KBM-7 (cell line): Measurements from ENCODE around the gene LYRM2.
"Not testable (repeated sequence)": the region's sequence is repeated elsewhere in the genome, so short reads cannot be mapped to it uniquely, and the experiment has no call there.

Experiments used
- DNase-seq: peaks from one replicate; pipeline ENCODE4 v3.0.0-alpha.2; 2015
- in situ Hi-C: fragments of 300-500 bp; cut with MboI; formaldehyde crosslinking; loops from 2 replicates; pipeline ENCODE4 v1.14.3; 2020; ENCODE audit warnings: low sequenced_read_pairs, low pct_unique_long_range_greater_than_20kb, mixed read lengths

LYRM2 gene

GRCh38 chr6:89655122-89655521 is 16.6 kb upstream of the LYRM2 start:
- in situ Hi-C loops = no loop called here
- DNase-seq = no peak

GRCh38 chr6:89650579-89650978 is 12.0 kb upstream of the LYRM2 start:
- DNase-seq = no peak
- in situ Hi-C loops = no loop called here

DNA sequence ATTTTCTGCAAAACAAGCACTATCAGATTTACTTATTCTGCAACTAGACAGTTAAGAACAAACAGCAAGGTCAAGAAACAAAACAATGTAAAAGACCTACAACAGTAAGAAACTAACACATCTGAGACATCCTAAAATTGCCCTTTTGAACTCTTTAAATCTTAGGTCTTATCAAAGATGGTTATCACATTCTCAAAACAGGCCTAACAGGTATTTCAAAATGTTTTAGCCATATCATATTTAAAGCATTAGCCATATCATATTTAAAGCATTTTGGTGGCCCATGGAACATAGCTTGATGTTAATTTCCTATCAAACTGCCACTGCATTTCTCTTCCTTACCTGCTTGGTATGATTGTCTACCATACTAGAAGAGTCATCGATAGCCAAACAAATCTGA is 11.1 kb upstream of the LYRM2 start:
- no peak for DNase-seq
- in situ Hi-C loops = no loop called here

- no peak for DNase-seq
- in situ Hi-C loops = no loop called here
Measured at GRCh38 chr6:89644864-89645263, 6.3 kb upstream of the LYRM2 start.

GRCh38 chr6:89643406-89643805 is 4.9 kb upstream of the LYRM2 start:
- DNase-seq = no peak
- in situ Hi-C loops = no loop called here

GRCh38 chr6:89642956-89643355 is 4.4 kb upstream of the LYRM2 start:
- in situ Hi-C loops = no loop called here
- no peak for DNase-seq

DNA sequence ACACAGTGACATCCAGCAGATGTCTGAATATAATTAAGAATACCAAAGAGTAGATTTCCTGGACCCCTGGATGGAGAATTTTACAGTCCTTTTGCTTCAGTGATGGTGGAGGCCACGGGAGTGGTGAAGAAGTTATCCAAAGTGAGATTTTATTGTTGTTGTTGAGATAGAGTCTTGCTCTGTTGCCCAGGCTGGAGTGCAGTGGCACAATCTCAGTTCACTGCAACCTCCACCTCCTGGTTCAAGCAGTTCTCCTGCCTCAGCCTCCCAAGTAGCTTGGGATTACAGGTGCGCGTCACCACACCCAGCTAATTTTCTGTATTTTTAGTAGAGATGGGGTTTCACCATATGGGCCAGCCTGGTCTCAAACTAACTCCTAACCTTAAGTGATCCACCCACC is 3.0 kb upstream of the LYRM2 start:
- DNase-seq, in situ Hi-C loops: not testable (repeated sequence)

- in situ Hi-C loops = no loop called here
- DNase-seq = no peak
Measured at GRCh38 chr6:89640804-89641203, 2.3 kb upstream of the LYRM2 start.

- no peak for DNase-seq
- in situ Hi-C loops = no loop called here
Measured at GRCh38 chr6:89637960-89638319, 607 bp downstream of the LYRM2 start.

DNA sequence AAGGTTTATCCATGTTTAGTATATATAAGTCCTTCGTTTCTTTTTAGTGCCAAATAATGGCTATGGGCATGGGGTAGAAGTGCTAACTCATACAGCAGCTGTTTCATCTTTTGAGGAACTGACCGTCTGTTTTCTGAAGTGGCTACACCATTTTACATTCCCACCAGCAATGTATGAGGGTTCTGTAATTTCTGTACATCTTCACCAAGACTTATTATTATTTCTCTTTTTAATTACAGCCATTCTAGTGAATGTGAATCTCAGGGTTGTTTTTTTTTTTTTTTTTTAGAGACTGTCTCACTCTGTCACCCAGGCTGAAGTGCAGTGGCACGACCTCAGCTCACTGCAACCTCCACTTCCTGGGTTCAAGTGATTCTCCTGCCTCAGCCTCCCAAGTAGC is 2.1 kb downstream of the LYRM2 start:
- in situ Hi-C loops, DNase-seq: not testable (repeated sequence)

- in situ Hi-C loops = no loop called here
- no peak for DNase-seq
Measured at GRCh38 chr6:89630488-89630887, 8.1 kb downstream of the LYRM2 start.

GRCh38 chr6:89623749-89624148 is 14.8 kb downstream of the LYRM2 start:
- in situ Hi-C loops = loop anchor here (25.0 kb wide), 1 partner anchor 186 kb away; the partner anchor contains the start of gene ANKRD6
- no peak for DNase-seq

DNA sequence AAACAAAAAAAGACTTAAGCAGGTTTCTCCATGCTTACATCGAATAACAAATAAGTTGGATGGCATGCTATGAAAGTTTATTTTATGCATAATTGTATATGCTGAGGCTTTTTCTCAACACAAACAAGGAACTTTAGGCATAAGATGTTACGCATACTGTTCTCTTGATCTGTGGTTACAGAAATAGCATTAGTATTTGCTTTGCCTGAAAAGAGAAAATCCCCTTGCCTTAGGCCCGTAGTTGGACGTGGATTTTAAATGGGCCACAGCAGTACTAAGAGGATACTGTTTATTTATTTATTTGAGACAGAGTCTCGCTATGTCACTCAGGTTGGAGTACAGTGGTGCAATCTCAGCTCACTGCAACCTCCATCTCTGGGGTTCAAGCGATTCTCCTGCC is 19.0 kb downstream of the LYRM2 start:
- in situ Hi-C loops = loop anchor here (25.0 kb wide), 1 partner anchor 182 kb away; the partner anchor contains the start of gene ANKRD6
- DNase-seq = no peak

- in situ Hi-C loops = loop anchor here (25.0 kb wide), 1 partner anchor 181 kb away; the partner anchor contains the start of gene ANKRD6
- DNase-seq = no peak
Measured at GRCh38 chr6:89618026-89618425, 20.5 kb downstream of the LYRM2 start.

GRCh38 chr6:89616531-89616930 is 22.0 kb downstream of the LYRM2 start:
- DNase-seq = no peak
- in situ Hi-C loops = loop anchor here (25.0 kb wide), 1 partner anchor 179 kb away; the partner anchor contains the start of gene ANKRD6

DNA sequence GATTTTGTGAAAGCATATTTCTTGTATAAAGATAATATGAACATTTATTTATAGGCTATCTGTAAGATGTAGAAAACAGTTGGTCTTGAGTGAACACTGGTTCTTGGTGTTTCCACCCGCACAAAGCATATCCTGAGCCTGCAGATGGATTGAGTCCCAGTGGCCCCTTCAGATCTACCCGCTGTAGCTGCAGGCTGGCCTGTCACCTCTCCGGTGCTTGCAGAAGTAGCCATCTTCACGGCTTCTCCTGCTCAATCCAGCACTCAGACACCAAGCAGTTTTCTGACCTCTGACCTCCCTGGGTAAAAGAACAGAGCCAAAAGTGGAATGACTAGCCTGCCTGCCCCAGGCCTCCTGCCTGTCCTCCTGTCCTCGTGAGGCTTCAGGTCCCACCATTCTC is 22.7 kb downstream of the LYRM2 start:
- DNase-seq = no peak
- in situ Hi-C loops = loop anchor here (25.0 kb wide), 1 partner anchor 179 kb away; the partner anchor contains the start of gene ANKRD6

- no peak for DNase-seq
- in situ Hi-C loops = loop anchor here (25.0 kb wide), 1 partner anchor 176 kb away; the partner anchor contains the start of gene ANKRD6
Measured at GRCh38 chr6:89613790-89614189, 24.8 kb downstream of the LYRM2 start.

DNA sequence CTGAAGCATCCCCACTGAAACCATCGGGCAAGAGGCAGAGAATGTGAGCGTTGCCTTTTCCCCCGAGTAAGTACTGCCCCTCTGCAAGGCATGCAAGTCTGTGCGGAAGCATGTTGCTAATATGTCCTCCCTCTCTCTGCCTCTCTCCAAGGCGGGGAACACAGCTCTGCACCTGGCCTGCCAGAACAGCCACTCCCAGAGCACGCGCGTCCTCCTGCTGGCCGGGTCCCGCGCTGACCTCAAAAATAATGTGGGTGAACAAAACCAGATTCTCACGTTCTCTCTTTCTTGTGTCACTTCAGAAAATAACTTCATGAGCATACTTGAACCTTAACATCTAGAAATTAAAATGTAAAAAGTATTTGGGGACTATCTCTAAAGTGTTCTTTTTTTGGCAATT is 26.4 kb downstream of the LYRM2 start:
- in situ Hi-C loops = loop anchor here (25.0 kb wide), 1 partner anchor 175 kb away; the partner anchor contains the start of gene ANKRD6
- DNase-seq = no peak

DNA sequence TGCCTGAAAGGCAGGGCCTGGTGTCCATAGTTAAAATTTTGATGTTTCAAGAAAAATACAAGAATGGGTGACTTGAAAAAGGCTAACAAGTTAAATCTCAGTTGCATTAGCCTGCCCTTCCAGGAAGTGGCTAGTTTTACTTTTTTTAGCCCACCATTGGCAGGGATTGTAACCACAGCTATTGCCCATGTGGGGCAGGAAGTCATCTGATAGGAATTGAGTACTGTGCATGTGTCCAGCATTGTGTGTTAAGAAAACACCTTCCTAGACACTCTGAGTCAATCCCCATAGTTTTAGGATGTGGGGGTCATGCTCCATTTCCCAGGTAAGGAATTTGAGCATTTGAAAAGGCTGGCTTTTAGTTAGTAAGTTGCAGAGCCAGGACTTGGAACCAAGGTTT is 26.9 kb downstream of the LYRM2 start:
- no peak for DNase-seq
- in situ Hi-C loops = loop anchor here (25.0 kb wide), 1 partner anchor 174 kb away; the partner anchor contains the start of gene ANKRD6

DNA sequence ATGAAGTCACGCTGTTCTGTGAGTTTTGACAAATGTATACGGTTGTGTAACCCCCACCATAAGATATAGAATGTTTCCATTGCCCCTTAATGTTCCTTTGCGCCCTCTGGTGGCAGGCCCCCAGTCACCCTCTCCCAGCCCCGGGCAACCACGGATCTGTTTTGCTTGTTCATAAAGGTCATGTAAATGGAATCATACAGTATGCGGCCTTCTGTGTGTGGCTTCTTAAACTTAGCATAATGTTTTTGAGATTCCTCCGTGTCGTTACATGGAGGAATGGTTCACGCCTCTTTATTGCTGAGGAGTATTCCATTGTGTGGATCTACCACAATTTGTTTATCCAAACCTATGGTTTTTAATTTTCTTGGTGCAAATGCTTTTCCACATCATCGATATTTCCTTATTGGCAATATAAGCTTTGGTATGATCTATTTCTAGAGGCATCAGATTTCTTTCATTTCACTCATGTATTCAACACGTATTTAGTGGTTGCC is 28.4 kb downstream of the LYRM2 start:
- DNase-seq = peak; percentile 85
- in situ Hi-C loops = loop anchor here (25.0 kb wide), 1 partner anchor 173 kb away; the partner anchor contains the start of gene ANKRD6

DNA sequence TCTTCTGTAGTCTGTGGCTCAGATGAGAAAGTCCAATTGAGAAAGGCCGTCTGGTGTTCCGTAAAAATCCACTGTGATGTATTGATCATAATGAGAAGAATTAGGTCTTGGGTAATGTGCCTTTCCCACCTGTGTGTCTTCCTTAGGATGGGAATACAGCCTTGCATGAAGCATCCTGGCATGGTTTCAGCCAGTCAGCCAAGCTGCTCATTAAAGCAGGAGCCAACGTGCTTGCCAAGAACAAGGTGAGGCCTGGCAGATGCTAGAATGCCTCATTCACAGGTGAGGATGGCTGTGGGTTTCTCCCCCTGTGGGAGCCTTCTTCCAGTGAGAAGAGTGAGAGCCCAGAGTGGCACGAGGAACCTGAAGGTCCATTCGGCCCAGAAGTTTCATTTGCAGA is 32.7 kb downstream of the LYRM2 start:
- in situ Hi-C loops = loop anchor here (25.0 kb wide), 1 partner anchor 169 kb away; the partner anchor contains the start of gene ANKRD6
- DNase-seq = no peak
